ENCODE results near the gene FSTL4. TPM values are rescaled to one million over a fixed set of nuclear protein-coding genes. Genes with fewer than 3 reads are reported as not detected.
A peak's percentile ranks its signal among the peaks of the same experiment; 100 is the strongest.

FSTL4 gene
- total and polyA plus RNA-seq, 2 donors from 2014 or later, result 0.09 to 4.0 TPM

DNA sequence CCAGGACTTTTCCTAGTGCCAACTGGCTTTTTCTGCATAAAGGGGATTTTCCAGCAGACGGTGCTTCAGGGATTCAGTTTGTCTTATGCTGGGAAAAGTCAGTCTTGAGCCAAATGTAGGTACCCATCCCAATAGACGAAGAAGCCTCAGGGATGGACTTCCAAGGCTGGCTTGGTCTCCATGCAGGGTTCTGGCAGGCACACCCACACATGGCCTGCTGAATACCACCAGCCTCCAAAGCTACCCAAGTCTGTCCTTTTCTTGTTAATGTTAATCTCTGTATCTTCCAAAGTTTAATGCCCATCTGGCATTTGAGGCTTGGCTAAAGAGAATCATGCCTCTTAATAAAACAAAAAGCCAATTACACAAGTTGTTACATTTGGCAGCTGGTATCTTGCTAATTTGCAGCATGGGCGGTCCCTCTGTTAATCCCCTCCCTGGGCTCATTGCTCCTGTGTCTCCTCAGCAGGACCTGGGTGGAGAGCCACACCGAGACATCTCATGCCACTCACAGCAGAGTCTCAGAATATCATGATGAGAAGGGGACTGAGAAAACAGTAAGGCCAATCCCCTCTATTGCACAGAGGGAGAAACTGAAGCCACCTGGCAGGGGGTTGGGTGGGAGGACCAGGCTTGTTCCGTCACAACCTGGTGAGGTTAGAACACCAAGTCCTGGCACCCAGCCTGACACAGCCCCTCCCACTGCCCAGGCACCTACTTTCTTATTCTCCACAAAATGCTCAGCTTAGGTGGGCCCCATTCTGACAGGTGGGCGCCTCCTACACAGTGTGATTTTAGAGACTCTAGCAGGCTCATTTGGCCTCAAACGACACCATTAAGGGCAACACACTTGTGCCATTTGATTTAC is 243.2 kb downstream of the FSTL4 start:
- Histone ChIP-seq H3K36me3 (ENCODE audit: control insufficient read depth in 2 of 3, insufficient read depth in 3 of 3, low read length in 3 of 3) (no peaks in the 10 kb centered on the region), H3K27ac (ENCODE audit: low read depth in 2 of 2, low read length in 2 of 2) (no peak overlapping the region), H3K4me1 (ENCODE audit: control insufficient read depth in 2 of 3, insufficient read depth in 2 of 3, low read depth in 1 of 3, low read length in 3 of 3) (peaks cover 0 to 4% (median 4%) of the 10 kb centered on the region in 3 donors), H3K9ac (ENCODE audit: low read length in 3 of 3) (no peak overlapping the region), H3K4me3 (ENCODE audit: low read length in 3 of 3) (no peak overlapping the region), H3K27me3 (ENCODE audit: control insufficient read depth, insufficient read depth, low read length) (no peaks in the 10 kb centered on the region), H3K9me3 (ENCODE audit: control insufficient read depth in 2 of 3, insufficient read depth in 1 of 3, low read length in 3 of 3) (no peaks in the 10 kb centered on the region)
- FAIRE-seq, result no peak
- no peak for TF ChIP-seq CTCF (IDR thresholded peaks at IDR 0.05; ENCODE audit: borderline replicate concordance, extremely low read depth, insufficient read depth)
- DNase-seq, result no peak
- intact Hi-C loops (cut with DNase I), result no loop called here

GRCh38 chr5:133367984-133368383 is 244.4 kb downstream of the FSTL4 start:
- H3K9ac ChIP-seq (ENCODE audit: low read length in 3 of 3), result no peak overlapping the region
- TF ChIP-seq CTCF (IDR thresholded peaks at IDR 0.05; ENCODE audit: borderline replicate concordance, extremely low read depth, insufficient read depth), result no peak
- no peaks in the 10 kb centered on the region for H3K27me3 ChIP-seq (ENCODE audit: control insufficient read depth, insufficient read depth, low read length)
- no peaks in the 10 kb centered on the region for H3K9me3 ChIP-seq (ENCODE audit: control insufficient read depth in 2 of 3, insufficient read depth in 1 of 3, low read length in 3 of 3)
- peaks cover 0 to 4% (median 4%) of the 10 kb centered on the region in 3 donors for H3K4me1 ChIP-seq (ENCODE audit: control insufficient read depth in 2 of 3, insufficient read depth in 2 of 3, low read depth in 1 of 3, low read length in 3 of 3)
- no peak overlapping the region for H3K4me3 ChIP-seq (ENCODE audit: low read length in 3 of 3)
- no peak overlapping the region for H3K27ac ChIP-seq (ENCODE audit: low read depth in 2 of 2, low read length in 2 of 2)
- DNase-seq (peak in 4 of 5 donors; percentile 60 to 69 (median 64)), FAIRE-seq (no peak)
- intact Hi-C loops (cut with DNase I), result no loop called here
- no peaks in the 10 kb centered on the region for H3K36me3 ChIP-seq (ENCODE audit: control insufficient read depth in 2 of 3, insufficient read depth in 3 of 3, low read length in 3 of 3)

GRCh38 chr5:133367071-133367786 is 245.1 kb downstream of the FSTL4 start:
- H3K4me3 ChIP-seq (ENCODE audit: low read length in 3 of 3), result no peak overlapping the region
- H3K36me3 ChIP-seq (ENCODE audit: control insufficient read depth in 2 of 3, insufficient read depth in 3 of 3, low read length in 3 of 3), result no peaks in the 10 kb centered on the region
- FAIRE-seq, result no peak
- no peak for DNase-seq
- TF ChIP-seq CTCF (IDR thresholded peaks at IDR 0.05; ENCODE audit: borderline replicate concordance, extremely low read depth, insufficient read depth), result no peak
- peaks cover 0 to 4% (median 4%) of the 10 kb centered on the region in 3 donors for H3K4me1 ChIP-seq (ENCODE audit: control insufficient read depth in 2 of 3, insufficient read depth in 2 of 3, low read depth in 1 of 3, low read length in 3 of 3)
- no peak overlapping the region for H3K27ac ChIP-seq (ENCODE audit: low read depth in 2 of 2, low read length in 2 of 2)
- H3K9ac ChIP-seq (ENCODE audit: low read length in 3 of 3), result no peak overlapping the region
- intact Hi-C loops (cut with DNase I), result no loop called here
- H3K27me3 ChIP-seq (ENCODE audit: control insufficient read depth, insufficient read depth, low read length), result no peaks in the 10 kb centered on the region
- no peaks in the 10 kb centered on the region for H3K9me3 ChIP-seq (ENCODE audit: control insufficient read depth in 2 of 3, insufficient read depth in 1 of 3, low read length in 3 of 3)
